Heart right ventricle (tissue), 16 donors: Measurements from ENCODE around the gene DNPH1. TPM values are rescaled to one million over a fixed set of nuclear protein-coding genes. Genes with fewer than 3 reads are reported as not detected.

ENCODE experiments used
- ATAC-seq, 8 donors: fragments of 200-7000 bp; cut with Tn5 transposase; one replicate each; pipeline ENCODE4 v1.9.1; 2020; ENCODE audit warnings: mild to moderate bottlenecking in 8 of 8, moderate library complexity in 8 of 8, moderate number of reproducible peaks in 1 of 8
- DNase-seq, 2 donors: peaks; one replicate each; pipeline ENCODE4 v3.0.0-alpha.2; 2020
- H3K27ac ChIP-seq, 10 donors: fragments of 200-600 bp; sonication (generic) in 2 of 10; one replicate each; pipeline versions ENCODE4 v1.5.0 to v1.8.0; 2020 to 2022; ENCODE audit warnings: mild to moderate bottlenecking in 3 of 10
- H3K27me3 ChIP-seq, 7 donors: fragments of 200-600 bp; one replicate each; pipeline ENCODE4 v1.8.0; 2021 to 2022; ENCODE audit warnings: mild to moderate bottlenecking in 2 of 7
- H3K36me3 ChIP-seq, 9 donors: fragments of 200-600 bp; sonication (generic) in 1 of 9; one replicate each; pipeline versions ENCODE4 v1.5.0 to v1.8.0; 2020 to 2022; ENCODE audit warnings: mild to moderate bottlenecking in 2 of 9
- H3K4me1 ChIP-seq, 9 donors: fragments of 200-600 bp; sonication (generic) in 1 of 9; one replicate each; pipeline versions ENCODE4 v1.5.0 to v1.8.0; 2020 to 2022; ENCODE audit warnings: mild to moderate bottlenecking in 4 of 9
- H3K4me3 ChIP-seq, 10 donors: fragments of 200-600 bp; sonication (generic) in 2 of 10; one replicate each; pipeline versions ENCODE4 v1.5.0 to v1.8.0; 2020 to 2022; ENCODE audit warnings: mild to moderate bottlenecking in 7 of 10, moderate library complexity in 2 of 10
- H3K9me3 ChIP-seq, 11 donors: fragments of 200-600 bp in 10 of 11; sonication (generic) in 2 of 11; one replicate each; pipeline versions ENCODE4 v1.5.0 to v1.8.0; 2013 to 2022; ENCODE audit warnings: mild to moderate bottlenecking in 2 of 11, control low read depth in 1 of 11, moderate library complexity in 1 of 11
- CTCF ChIP-seq, 9 donors: fragments of 200-600 bp; sonication (generic) in 2 of 9; IDR thresholded peaks; one replicate each; pipeline versions ENCODE4 v1.5.0 to v1.8.0; 2021 to 2022; ENCODE audit warnings: antibody characterized with exemption in 9 of 9, mild to moderate bottlenecking in 5 of 9, moderate library complexity in 1 of 9
- WGBS, 2 donors: extraction: QIAGEN DNeasy Blood & Tissue Kit; methylation state at CpG; one replicate each; pipeline ENCODE4 v1.1.7; 2013; ENCODE audit warnings: inconsistent platforms in 1 of 2; 5-methylcytosine and 5-hydroxymethylcytosine counted together
- intact Hi-C, 10 donors: fragments of 100-400 bp; cut with DNase I; formaldehyde crosslinking; loops; one replicate each; pipeline versions ENCODE4 v1.11.1 to v1.14.2; 2022
- polyA plus RNA-seq, 2 donors: library from polyadenylated mRNA; stranded (reverse); fragments of 200-250 nt; gene quantifications; one replicate each; pipeline ENCODE4 v1.2.3, GENCODE V29; 2013
- total RNA-seq, 10 donors: library from RNA; stranded (reverse); fragmentation: NEBNext Ultra II Directional in 3 of 10; extraction: Animal tissue kit (Norgen Biotek cat#: 25700) in 3 of 10; gene quantifications; one replicate each; pipeline versions ENCODE4 v1.2.1 to v1.2.4, GENCODE V29; 2021 to 2023
- donor health status: Arrhythmogenic right ventricular cardiomyopathy.
- donor health status: ischemic (EF 13 %, LVEDD 7.1; RV severe dilation, severe dysfunction).
- donor health status: healthy with polysubstance abuse.
- donor health status: DM: no; HTN: yes; CAD: no.
- donor health status: DM: no; HTN: no; CAD: no.
- donor health status: ischemic (EF 25% LVEDD 6.9; RV normal size, moderate dysfunction).
- donor health status: ischemic (EF 25% LVEDD 5.7; RV mildly dilated, moderate dysfunction).
- donor health status: healthy.
- donor health status: DM: yes; HTN: yes; CAD: no.
- donor health status: Ischemic cardiomyopathy.
- donor health status: ischemic (EF 35%, LVEDD 5.7; RV mildly dilated, moderate dysfunction).
- donor health status: nonischemic (EF 11% LVEDD 7.7; RV severe dilation, severe dysfunction).
- donor health status: DM: yes; HTN: yes; CAD: no.
- donor health status: PGD.
- donor health status: ischemic (EF 29% LVEDD 5.4; RV normal size, mild dysfunction).
- donor health status: nonischemic (EF 23%, LVEDD 6.1; RV moderate dilation, normal function).

DNPH1 gene
- total and polyA plus RNA-seq, 12 donors: 16.0 to 51.3 (median 26.2) TPM

GRCh38 chr6:43188426-43188825, 40.9 kb downstream of the DNPH1 start:
- Histone ChIP-seq H3K27ac (no peak overlapping the region), H3K9me3 (no peaks in the 10 kb centered on the region), H3K27me3 (no peaks in the 10 kb centered on the region), H3K4me3 (no peak overlapping the region), H3K4me1 (peaks cover 0 to 22% (median 8%) of the 10 kb centered on the region in 9 donors), H3K36me3 (peaks cover 0 to 93% (median 28%) of the 10 kb centered on the region in 9 donors)
- ATAC-seq (no peak), DNase-seq (no peak)
- TF ChIP-seq CTCF (IDR thresholded peaks at IDR 0.05): no peak
- 93 to 95% methylated on average over 10 of the region's 10 CpGs for WGBS, 2 donors
- intact Hi-C loops: loop anchor here in 1 of 10 donors (10.0 kb wide), 1 partner anchor 316 kb away; no protein-coding TSS in a partner anchor

GRCh38 chr6:43187821-43188220, 41.5 kb downstream of the DNPH1 start:
- 96 to 97% methylated on average over 7 of the region's 7 CpGs for WGBS, 2 donors
- TF ChIP-seq CTCF (IDR thresholded peaks at IDR 0.05): no peak
- DNase-seq: no peak
- Histone ChIP-seq H3K9me3 (no peaks in the 10 kb centered on the region), H3K4me3 (no peak overlapping the region), H3K27ac (no peak overlapping the region), H3K36me3 (peaks cover 0 to 87% (median 22%) of the 10 kb centered on the region in 9 donors), H3K4me1 (peaks cover 0 to 28% (median 12%) of the 10 kb centered on the region in 9 donors), H3K27me3 (no peaks in the 10 kb centered on the region)
- ATAC-seq: no peak
- intact Hi-C loops: loop anchor here in 1 of 10 donors (10.0 kb wide), 1 partner anchor 317 kb away; no protein-coding TSS in a partner anchor

GRCh38 chr6:43186706-43187105, 42.6 kb downstream of the DNPH1 start:
- Histone ChIP-seq H3K27ac (no peak overlapping the region), H3K4me3 (no peak overlapping the region), H3K9me3 (no peaks in the 10 kb centered on the region), H3K36me3 (peaks cover 0 to 76% (median 21%) of the 10 kb centered on the region in 9 donors), H3K4me1 (peaks cover 0 to 35% (median 19%) of the 10 kb centered on the region in 9 donors), H3K27me3 (no peaks in the 10 kb centered on the region)
- DNase-seq: no peak
- 92 to 94% methylated on average over 4 of the region's 4 CpGs for WGBS, 2 donors
- intact Hi-C loops: loop anchor here in 1 of 10 donors (10.0 kb wide), 1 partner anchor 318 kb away; no protein-coding TSS in a partner anchor
- TF ChIP-seq CTCF (IDR thresholded peaks at IDR 0.05): no peak
- no peak for ATAC-seq

GRCh38 chr6:43186019-43186418, 43.3 kb downstream of the DNPH1 start:
- H3K4me3 ChIP-seq: no peak overlapping the region
- no peak overlapping the region for H3K27ac ChIP-seq
- WGBS, 2 donors: 95 to 98% methylated on average over 14 of the region's 14 CpGs
- H3K27me3 ChIP-seq: no peaks in the 10 kb centered on the region
- no peak for DNase-seq
- peaks cover 0 to 42% (median 23%) of the 10 kb centered on the region in 9 donors for H3K4me1 ChIP-seq
- no peak for ATAC-seq
- no peak for TF ChIP-seq CTCF (IDR thresholded peaks at IDR 0.05)
- peaks cover 0 to 73% (median 21%) of the 10 kb centered on the region in 9 donors for H3K36me3 ChIP-seq
- intact Hi-C loops: loop anchor here in 1 of 10 donors (10.0 kb wide), 1 partner anchor 319 kb away; no protein-coding TSS in a partner anchor
- no peaks in the 10 kb centered on the region for H3K9me3 ChIP-seq
